ENCODE measurements around the gene EMC9.

EMC9 gene

DNA sequence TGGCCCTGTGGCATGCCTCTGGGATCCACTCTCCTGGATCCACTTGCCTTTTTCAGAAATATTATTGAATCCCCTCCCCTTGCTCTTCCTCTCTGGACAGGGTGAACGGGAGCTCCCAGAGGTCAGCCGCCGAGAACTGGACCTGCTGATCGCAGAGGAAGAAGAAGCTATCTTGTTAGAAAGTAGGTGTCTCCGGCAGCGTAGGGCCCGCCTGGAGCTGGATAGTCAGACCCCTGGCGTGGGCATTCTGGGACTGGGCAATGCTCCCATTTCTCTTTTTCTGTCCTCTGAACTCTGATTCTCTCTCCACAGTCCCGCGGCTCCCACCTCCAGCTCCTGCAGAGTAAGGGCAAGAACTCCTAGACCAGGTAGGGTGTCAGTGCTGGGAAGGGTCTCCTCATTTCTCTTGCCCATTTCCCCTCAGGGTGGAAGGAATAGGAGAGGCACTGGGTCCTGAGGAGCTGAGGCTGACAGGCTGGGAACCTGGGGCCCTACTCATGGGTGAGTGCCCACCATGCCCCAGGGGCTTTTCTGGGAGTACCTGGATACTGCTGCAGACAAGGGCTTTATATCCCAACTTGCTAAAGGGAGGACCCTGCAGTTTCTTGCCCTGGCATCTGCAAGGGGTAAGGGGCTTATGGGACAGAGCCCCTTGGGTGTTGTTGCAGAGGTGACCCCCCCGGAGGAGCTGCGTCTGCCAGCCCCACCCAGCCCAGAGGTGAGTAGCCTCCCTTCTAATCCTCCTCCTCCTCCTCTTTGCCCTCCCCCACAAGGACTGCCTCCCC is 35.8 kb upstream of the EMC9 start:
- no peak for DNase-seq (ENCODE audit: low read depth, low spot score)

DNA sequence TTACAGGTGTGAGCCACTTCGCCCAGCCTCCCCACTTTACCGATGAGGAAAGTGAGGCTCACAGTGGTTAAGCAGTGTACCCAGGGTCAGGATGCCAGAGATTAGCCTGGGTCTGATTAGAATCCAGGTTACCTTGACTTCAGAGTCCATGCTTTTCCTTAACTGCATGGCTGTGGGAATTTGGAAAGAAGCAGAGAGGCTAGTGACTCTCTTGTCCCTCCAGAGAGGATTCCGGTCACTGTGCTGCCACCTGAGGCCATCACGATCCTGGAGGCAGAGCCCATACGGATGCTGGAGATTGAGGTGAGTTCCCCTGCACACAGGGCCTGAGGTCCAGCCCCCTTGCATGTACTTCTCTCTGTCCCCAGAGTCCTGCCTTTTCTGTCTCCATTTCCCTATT is 35.2 kb upstream of the EMC9 start:
- DNase-seq (ENCODE audit: low read depth, low spot score) = no peak

DNA sequence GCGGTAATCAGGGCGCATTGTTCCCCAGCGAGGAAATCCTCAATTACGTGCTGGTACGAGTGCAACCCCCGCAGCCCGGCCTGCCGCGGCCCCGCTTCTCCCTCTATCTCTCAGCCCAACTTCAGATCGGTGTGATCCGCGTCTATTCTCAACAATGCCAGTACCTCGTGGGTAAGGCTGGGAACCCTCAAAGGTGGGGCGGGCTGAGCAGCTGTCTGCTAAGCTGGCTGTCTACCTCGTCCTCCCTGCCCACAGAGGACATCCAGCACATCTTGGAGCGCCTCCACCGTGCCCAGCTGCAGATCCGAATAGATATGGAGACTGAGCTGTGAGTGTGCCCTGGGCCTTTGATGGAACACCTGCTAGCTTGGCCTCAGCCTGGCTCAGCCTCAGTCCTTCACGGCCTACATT is 31.5 kb upstream of the EMC9 start:
- DNase-seq (ENCODE audit: low read depth, low spot score) = no peak

DNA sequence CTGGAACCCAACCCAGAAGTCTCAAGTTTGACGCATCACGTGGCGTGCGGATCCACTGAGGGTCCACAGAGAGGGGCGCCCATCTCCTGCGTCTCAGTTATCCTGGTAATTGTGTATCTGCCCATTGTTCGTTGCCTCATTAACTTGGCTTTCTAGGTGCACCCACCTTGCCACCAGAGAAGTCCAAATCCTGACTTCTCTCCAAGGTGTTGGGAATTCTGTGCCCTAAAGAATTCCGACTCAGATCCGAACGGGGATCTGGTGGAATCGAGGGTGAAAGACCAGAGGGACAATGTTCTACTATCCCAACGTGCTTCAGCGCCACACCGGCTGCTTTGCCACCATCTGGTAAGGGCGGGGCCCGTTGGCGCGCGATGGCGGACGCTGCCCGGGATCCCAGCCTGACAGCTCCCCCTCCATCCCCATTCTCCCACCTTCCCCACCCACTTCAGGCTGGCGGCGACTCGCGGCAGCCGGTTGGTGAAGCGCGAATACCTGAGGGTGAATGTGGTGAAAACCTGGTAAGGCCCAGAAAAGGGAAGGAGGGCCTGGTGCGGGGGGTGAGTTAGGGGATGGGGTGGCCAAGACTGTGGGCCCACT is 31.0 kb upstream of the EMC9 start:
- DNase-seq (ENCODE audit: low read depth, low spot score) = no peak

DNA sequence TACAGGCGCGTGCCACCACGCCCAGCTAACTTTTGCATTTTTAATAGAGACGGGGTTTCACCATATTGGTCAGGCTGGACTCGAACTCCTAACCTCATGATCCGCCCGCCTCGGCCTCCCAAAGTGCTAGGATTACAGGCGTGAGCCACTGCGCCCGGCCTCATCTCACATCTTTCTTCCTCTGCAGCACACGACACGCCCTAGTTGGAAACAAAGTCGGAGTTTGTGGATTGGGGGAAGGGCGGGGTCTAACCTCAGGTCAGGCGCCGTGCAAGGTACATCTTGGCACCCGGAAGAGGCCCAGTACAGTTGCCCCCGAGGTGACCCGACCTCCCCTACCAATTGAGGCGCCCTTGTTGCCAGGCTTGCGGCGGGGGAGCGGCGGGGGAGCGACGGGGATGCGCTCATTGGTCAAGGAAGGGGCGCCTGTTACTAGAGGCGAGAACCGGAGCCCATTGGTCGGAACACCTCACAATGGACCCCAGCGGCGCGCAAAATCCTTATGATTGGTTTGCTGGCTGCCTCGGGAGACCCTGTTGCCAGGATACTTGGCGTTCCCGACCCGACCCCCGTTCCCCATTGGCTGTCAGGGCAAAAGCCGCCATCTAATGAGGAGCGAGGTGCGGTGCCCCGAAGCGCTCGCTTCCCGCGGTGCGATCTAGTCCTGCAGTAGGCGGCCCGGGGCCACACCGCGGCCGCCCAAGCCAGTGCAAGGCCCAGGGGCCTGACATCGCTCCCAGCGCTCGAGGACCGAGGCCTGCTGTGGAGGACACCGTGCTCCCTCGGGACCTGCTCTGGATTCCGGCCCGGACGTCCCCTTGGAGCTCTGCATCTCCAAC is 30.2 kb upstream of the EMC9 start, which contains the start of gene REC8:
TSS of gene REC8 (plus strand) at position 659 of the 839 bp plus-strand sequence. CDS start 473 bp downstream, outside the sequence.
- peak; percentile 97 for DNase-seq (ENCODE audit: low read depth, low spot score)

DNA sequence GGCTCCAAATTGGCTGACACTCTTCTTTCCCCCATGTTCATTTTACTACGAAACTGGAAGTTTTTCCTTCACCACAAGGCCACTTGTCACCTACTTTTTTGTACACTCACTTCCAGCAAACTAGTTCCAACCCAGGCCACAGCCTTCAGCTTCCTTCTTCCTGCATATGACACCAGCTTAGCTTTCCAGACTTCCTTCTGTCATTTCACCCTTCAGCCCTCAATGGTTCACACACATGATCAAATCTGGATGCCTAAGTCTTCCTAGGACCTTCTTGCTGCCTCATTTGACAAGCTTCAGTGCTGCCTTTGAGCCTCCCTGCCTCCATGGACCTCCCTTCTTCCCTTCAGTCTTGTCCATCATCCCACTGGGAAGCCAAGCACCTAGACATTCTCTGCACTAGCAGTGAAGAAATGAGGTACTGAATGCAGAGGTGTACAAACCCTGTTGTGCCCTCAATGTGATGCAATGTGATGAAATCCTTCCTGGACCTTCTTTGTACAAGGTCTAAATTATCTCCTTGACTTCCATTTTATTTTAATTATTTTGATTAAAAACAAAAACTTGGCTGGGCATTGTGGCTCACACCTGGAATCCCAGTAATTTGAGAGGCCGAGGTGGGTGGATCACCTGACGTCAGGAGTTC is 26.2 kb upstream of the EMC9 start:
- DNase-seq (ENCODE audit: low read depth, low spot score) = no peak

DNA sequence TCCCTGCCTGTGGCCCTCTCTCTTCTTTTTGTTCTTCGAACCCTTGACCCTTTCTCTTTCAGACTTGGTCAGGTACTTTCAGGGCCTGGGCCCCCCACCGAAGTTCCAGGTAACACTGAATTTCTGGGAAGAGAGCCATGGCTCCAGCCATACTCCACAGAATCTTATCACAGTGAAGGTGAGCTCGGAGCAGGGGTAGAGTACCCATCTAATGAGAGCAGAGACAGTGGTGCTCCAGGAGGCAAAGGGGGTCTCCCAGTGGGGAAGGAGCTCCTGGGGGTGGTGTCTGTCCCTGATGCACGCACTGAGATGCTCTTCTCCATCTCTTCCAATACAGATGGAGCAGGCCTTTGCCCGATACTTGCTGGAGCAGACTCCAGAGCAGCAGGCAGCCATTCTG is 24.4 kb upstream of the EMC9 start:
- no peak for DNase-seq (ENCODE audit: low read depth, low spot score)

DNA sequence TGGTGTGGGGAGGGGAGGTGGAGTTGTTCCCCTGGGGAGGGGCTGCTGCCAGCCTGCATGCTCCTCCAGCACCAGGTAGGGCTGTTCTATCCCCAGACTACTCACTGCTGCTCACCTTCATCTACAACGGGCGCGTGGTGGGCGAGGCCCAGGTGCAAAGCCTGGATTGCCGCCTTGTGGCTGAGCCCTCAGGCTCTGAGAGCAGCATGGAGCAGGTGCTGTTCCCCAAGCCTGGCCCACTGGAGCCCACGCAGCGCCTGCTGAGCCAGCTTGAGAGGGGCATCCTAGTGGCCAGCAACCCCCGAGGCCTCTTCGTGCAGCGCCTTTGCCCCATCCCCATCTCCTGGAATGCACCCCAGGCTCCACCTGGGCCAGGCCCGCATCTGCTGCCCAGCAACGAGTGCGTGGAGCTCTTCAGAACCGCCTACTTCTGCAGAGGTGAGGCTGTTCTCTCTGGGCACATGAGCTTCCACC is 23.2 kb upstream of the EMC9 start:
- no peak for DNase-seq (ENCODE audit: low read depth, low spot score)

DNA sequence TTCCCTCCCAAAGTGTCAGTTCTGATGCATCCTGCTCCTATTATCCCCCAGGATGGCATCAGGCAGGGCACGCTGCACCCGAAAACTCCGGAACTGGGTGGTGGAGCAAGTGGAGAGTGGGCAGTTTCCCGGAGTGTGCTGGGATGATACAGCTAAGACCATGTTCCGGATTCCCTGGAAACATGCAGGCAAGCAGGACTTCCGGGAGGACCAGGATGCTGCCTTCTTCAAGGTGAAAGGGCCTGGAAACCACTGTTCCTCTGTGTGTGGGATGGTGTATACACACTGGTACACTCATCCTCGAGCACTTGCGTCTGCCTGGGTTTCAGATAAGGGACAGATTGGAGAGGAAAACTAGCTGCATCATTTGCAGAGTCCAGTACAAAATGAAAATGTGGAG is 20.7 kb upstream of the EMC9 start:
- DNase-seq (ENCODE audit: low read depth, low spot score) = no peak

DNA sequence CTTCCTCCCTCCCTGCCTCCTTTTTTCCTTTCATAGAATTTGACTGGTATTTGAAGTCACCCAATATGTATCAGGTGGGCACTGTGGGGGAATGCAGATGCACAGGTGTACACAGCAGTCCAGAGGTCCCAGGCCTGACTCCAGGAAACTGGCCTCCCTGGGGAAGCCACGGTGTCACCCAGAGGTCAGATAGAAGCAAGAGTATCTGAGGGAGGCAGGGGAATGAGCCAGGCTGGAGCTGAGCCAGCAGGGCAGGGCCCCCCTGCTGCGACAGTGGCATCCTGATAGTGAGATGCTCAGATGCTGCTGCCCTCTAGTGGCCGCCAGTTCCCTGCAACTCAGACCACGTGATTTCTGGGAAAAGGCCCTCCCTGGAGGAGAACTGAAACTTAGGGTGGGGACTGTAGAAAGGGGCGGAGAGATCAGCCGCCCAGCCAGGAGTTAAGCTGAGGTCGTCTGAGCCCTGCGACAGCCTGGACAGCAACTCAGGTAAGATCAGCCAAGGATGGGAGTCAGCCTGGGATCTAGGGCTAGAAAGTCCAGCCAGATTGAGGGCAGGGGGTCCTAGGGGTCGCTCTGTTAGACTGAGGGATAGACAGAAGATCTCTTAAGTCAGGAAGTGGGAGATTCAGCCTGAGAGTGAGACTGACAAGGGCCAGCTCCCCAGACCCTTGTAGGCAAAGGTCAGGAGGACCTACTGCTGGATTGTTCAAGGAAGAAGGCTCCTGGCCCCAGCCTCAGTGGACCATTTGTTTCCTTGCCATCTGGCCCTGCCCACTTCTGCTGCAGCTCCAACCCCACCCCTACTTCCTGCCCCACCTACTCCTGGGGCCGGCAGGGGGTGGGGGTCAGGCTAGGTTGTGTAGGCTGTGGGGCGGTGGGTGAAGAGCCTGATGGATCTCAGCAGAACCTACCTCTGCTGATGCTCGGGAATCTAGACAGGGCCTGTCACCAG is 19.7 kb upstream of the EMC9 start, which contains the start of gene IRF9:
TSS of gene IRF9 (plus strand) at position 416 of the 955 bp plus-strand sequence. CDS start 880 bp downstream, outside the sequence.
- DNase-seq (ENCODE audit: low read depth, low spot score) = peak; percentile 80

DNA sequence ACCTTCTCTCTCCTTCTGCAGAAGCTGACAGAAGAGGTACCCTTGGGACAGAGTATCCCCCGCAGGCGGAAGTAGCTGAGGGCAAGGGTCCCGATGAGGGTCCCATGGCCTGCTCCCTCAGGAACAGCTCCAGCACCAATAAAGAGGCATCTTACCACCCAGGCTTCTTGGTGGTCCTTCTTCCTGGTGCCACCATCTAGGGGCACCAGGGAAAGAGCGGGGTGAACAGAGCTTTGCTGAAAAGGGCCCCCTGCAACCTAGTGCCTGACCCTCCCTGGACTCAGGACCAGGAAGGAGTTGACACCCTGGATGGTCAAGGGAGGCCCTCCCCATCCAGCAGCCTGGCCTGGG is 19.1 kb upstream of the EMC9 start:
- no peak for DNase-seq (ENCODE audit: low read depth, low spot score)

DNA sequence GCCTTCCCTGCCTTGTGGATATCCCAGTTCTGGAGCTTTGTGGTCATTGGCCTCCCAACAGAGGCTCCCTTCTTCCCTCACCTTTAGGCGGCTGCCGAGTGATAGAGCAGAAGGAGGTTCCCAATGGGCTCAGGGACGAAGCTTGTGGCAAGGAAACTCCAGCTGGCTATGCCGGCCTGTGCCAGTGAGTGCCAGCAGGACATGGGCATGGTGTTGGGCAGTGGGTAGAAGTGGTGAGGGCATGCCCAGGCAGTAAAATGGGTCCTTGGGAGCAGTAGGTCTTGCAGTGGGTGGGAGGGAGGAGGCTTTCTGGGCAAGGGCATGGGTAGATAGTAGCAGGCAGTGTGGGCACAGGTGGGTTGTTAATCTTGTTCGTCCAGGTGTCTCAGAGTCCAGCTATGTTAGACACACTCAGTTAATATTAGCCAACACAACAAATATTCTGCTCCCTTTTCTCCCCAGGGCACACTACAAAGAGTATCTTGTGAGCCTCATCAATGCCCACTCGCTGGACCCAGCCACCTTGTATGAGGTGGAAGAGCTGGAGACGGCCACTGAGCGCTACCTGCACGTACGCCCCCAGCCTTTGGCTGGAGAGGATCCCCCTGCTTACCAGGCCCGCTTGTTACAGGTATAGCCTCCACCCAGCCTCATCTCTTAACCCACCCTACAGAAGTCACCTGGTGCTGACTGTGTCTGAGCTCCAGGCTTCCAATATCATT is 18.5 kb upstream of the EMC9 start:
- DNase-seq (ENCODE audit: low read depth, low spot score) = no peak

DNA sequence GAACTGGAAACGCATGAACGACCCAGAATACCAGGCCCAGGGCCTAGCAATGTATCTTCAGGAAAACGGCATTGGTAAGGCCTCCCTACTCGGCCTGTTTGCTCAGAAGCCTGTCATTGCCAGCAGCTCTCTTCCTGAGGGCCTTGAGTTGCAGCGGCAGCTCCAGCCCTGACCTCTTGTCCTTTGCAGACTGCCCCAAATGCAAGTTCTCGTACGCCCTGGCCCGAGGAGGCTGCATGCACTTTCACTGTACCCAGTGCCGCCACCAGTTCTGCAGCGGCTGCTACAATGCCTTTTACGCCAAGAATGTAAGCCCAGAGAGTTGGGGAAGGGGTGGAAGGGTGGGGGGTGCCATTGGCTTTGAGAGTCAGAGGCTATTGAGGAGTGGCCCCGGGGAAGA is 15.9 kb upstream of the EMC9 start:
- DNase-seq (ENCODE audit: low read depth, low spot score) = no peak

DNA sequence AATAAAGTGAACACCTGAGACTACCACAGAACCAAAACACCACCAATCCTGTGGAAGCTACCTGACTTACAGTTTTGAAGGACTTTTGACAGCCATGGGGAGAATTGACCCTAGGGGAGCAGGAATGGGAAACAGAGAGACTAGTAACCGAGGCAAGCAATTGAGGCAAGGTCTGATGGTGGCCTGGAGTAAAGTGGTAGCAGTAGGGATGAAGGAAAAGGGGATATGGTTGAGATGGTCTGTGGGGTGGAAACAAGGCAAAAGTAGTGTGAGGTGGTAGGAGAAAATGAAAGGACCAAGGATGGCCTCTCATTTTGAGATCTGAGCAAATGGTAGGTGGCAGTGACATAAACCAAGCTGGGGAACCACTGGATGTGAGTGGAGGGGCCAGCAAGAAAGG is 15.4 kb upstream of the EMC9 start:
- DNase-seq (ENCODE audit: low read depth, low spot score) = no peak

DNA sequence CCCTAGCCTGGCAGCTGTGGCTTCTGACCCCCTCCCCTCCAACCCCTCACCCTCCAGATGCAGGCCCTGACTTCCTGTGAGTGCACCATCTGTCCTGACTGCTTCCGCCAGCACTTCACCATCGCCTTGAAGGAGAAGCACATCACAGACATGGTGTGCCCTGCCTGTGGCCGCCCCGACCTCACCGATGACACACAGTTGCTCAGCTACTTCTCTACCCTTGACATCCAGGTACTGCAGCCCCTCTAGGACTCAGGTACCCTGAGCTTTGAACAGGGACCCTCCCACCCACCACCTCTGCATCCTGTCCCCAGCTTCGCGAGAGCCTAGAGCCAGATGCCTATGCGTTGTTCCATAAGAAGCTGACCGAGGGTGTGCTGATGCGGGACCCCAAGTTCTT is 13.7 kb upstream of the EMC9 start:
- no peak for DNase-seq (ENCODE audit: low read depth, low spot score)

DNA sequence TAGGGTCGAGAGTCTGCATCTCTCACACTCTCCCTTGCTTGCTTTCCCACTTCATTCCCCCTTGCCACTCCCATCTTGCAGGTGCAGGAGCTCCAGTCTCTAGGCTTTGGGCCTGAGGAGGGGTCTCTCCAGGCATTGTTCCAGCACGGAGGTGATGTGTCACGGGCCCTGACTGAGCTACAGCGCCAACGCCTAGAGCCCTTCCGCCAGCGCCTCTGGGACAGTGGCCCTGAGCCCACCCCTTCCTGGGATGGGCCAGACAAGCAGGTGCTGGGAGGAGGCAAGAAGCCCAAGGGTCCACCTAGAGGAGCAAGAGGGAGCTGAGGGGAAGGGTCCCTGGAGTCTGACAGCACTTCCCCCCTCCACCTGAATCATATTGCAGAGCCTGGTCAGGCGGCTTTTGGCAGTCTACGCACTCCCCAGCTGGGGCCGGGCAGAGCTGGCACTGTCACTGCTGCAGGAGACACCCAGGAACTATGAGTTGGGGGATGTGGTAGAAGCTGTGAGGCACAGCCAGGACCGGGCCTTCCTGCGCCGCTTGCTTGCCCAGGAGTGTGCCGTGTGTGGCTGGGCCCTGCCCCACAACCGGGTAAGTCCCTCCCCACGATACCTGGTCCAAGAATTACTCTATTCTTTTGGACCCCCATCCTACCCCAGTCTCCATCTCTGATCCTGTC is 10.2 kb upstream of the EMC9 start:
- no peak for DNase-seq (ENCODE audit: low read depth, low spot score)

DNA sequence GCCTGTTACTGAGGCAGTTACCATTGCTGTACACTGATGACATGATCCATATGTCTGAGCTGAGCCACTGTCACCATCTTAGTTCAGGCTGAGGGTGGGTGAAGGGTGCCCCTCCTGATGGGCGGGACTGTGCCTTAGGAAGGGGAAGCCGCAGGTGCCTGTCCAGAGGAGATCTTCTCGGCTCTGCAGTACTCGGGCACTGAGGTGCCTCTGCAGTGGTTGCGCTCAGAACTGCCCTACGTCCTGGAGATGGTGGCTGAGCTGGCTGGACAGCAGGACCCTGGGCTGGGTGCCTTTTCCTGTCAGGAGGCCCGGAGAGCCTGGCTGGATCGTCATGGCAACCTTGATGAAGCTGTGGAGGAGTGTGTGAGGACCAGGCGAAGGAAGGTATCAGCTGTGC is 9.6 kb upstream of the EMC9 start:
- no peak for DNase-seq (ENCODE audit: low read depth, low spot score)

DNA sequence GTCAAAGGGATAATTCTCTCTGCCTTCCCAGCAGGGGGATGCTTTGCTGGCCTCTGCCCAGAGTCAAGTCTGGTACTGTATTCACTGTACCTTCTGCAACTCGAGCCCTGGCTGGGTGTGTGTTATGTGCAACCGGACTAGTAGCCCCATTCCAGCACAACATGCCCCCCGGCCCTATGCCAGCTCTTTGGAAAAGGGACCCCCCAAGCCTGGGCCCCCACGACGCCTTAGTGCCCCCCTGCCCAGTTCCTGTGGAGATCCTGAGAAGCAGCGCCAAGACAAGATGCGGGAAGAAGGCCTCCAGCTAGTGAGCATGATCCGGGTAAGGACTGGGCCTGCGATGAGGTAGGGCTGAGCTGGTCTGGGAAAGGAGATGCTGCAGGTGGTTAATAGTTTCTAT is 9.2 kb upstream of the EMC9 start:
- no peak for DNase-seq (ENCODE audit: low read depth, low spot score)

DNA sequence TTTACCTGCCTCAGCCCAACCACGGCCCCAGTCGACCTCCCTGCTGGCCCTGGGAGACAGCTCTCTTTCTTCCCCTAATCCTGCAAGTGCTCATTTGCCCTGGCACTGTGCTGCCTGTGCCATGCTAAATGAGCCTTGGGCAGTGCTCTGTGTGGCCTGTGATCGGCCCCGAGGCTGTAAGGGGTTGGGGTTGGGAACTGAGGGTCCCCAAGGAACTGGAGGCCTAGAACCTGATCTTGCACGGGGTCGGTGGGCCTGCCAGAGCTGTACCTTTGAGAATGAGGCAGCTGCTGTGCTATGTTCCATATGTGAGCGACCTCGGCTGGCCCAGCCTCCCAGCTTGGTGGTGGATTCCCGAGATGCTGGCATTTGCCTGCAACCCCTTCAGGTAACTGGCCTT is 8.7 kb upstream of the EMC9 start:
- no peak for DNase-seq (ENCODE audit: low read depth, low spot score)
